Measurements from ENCODE around the gene CUL7. TPM values are rescaled to one million over a fixed set of nuclear protein-coding genes. Genes with fewer than 3 reads are reported as not detected.

The CUL7 gene
- total RNA-seq (2021; ENCODE audit: unreplicated experiment) = 34.1 TPM
- 26.9 and 33.6 TPM in 2 replicates for polyA plus RNA-seq (2012)
- percentile 69 among the genes with signal in this experiment for Bru-seq, nascent RNA
- BruChase-seq, experiment 1, labeled RNA remaining after a 6-hour chase = percentile 87 among the genes with signal in this experiment
- BruChase-seq, experiment 2, labeled RNA remaining after a 2-hour chase = percentile 85 among the genes with signal in this experiment
- long read RNA-seq, full-length matches to known transcripts = 12 of 65 reads
- long read RNA-seq, partial matches to known transcripts = 32 of 65 reads
- long read RNA-seq, other reads (novel, unspliced or antisense) = 21 of 65 reads

DNA sequence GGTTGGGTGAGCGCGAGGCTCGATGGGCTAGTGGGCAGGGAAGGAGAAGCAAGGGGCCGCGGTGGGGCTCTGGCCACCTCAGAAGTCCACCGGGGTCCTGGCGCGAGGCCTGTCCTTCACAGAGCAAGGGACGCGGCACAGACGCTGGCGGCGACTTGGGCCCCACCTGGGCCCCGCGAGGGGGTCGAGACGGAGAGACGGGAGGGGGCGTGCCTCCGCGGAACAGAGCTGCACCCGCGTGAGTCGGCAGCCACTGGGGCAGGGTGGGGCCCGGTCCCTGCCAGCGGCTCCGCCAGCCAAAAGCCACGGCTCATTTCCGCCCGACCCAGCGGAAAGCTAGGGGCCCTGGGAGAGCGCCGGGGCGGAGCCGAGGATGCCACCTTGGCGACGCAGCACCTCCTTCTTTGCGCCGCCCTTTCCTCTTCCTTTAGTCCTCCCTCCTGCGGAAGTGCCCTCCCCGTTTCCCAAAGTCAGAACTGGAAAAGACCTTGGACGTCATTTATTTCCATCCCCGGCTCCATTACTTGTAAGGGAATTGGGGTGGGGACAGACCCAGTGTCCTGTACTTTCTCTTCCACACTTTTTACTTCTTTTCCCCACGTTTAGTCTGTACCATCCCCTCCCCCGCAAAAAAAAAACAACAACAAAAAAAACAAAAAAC lies at the start of gene CUL7:
Gene CUL7 (minus strand): TSS at position 307 of the 661 bp plus-strand sequence. CDS start 1,063 bp downstream, outside the sequence.
- TF ChIP-seq ZFX (IDR thresholded peaks at IDR 0.05) (peak; percentile 88), POLR2A (IDR thresholded peaks at IDR 0.05; ENCODE audit: borderline replicate concordance, extremely low read depth, insufficient read depth, insufficient read length) (peak; percentile 84), POLR2AphosphoS5 (IDR thresholded peaks at IDR 0.05; ENCODE audit: low read depth, low read length) (peak; percentile 98), CEBPB (IDR thresholded peaks at IDR 0.05; ENCODE audit: low read depth) (no peak), JUND (IDR thresholded peaks at IDR 0.05) (no peak), TCF7L2 (IDR thresholded peaks at IDR 0.05; ENCODE audit: borderline replicate concordance, extremely low read depth, insufficient read depth, insufficient read length) (peak; percentile 40), ZNF274 (IDR thresholded peaks at IDR 0.05; ENCODE audit: low read depth, low read length) (no peak)
- H2AFZ ChIP-seq (ENCODE audit: low read depth, low read length, poor library complexity, severe bottlenecking) = no peak within 1 kb of the TSS
- ChIA-PET CTCF (interaction anchor here (1.5 kb wide), 1 partner anchor 90 kb away, joined by 5 read pairs; no protein-coding TSS in a partner anchor), RAD21 (ENCODE audit: low non-redundant PET in 1 of 2, low total read pairs in 2 of 2, uncharacterized antibody in 2 of 2, unreplicated experiment in 2 of 2) (interaction anchor here (0.8 to 1.0 kb wide), 2 partner anchors 23 to 90 kb away, joined by 3 read pairs; no protein-coding TSS in a partner anchor), POLR2A (interaction anchor here (0.6 to 1.7 kb wide), 7 partner anchors 13 to 121 kb away, joined by 3 to 10 read pairs (median 5); partner anchors contain the start of genes KLHDC3, MEA1, PPP2R5D and PTK7)
- H3K27me3 ChIP-seq (ENCODE audit: insufficient read depth, low read length) = no peaks in the 10 kb centered on the region
- H3K4me2 ChIP-seq (ENCODE audit: low read length) = peak within 1 kb of the TSS; percentile 99
- no peaks in the 10 kb centered on the region for H4K20me1 ChIP-seq (ENCODE audit: insufficient read depth)
- peaks cover 39% of the 10 kb centered on the region for H3K79me2 ChIP-seq (ENCODE audit: insufficient read depth, low read length)
- no peaks in the 10 kb centered on the region for H3K9me3 ChIP-seq (ENCODE audit: control insufficient read depth in 1 of 2, insufficient read depth in 1 of 2, low read depth in 1 of 2, low read length in 2 of 2)
- peak within 1 kb of the TSS; percentile 98 for H3K27ac ChIP-seq (ENCODE audit: low read depth, low read length)
- H3K4me3 ChIP-seq (replicated peaks in 1 of 2; ENCODE audit: low read depth in 1 of 2, low read length in 2 of 2) = peak within 1 kb of the TSS; percentile 97
- peaks cover 12 to 31% of the 10 kb centered on the region in 2 experiments; a peak in 3 of 4 replicates for H3K4me1 ChIP-seq (ENCODE audit: control insufficient read depth in 1 of 2, insufficient read depth in 2 of 2, low read length in 2 of 2)
- H3K9ac ChIP-seq (ENCODE audit: low read length) = peak within 1 kb of the TSS; percentile 98
- ATAC-seq = peak; percentile 96
- H3K9me2 ChIP-seq (ENCODE audit: insufficient read depth) = no peaks in the 10 kb centered on the region
- intact Hi-C loops (cut with micrococcal nuclease) = no loop called here
- BruUV-seq (replicated peaks) = no TSS peak
- H3K36me3 ChIP-seq (ENCODE audit: control insufficient read depth in 1 of 2, insufficient read depth in 2 of 2, low read length in 2 of 2) = peaks cover 7 to 25% of the 10 kb centered on the region in 2 experiments; a peak in 3 of 4 replicates
- peak; percentile 86 for DNase-seq (ENCODE audit: low read depth, low spot score)

DNA sequence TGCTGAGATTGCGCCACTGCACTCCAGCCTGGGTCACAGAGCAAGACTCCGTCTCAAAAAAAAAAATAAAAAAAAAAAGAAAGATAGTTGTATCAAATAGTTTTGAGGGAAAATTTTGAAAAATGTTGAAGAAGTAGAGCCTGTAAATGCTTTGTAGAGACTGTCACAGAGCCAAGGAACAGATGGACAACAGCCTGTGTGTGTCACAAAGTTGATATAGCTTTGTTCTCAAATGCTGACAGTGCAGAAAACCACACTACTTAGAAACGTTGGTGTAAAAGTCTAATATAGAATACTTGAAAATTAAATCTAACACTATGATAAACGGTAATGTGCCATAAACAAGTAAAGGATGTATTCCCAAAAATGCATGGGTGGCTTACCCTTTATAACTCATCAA lies 47.8 kb upstream of the CUL7 start:
- POLR2A ChIA-PET = no interaction called here
- intact Hi-C loops (cut with micrococcal nuclease) = no loop called here
- no peaks in the 10 kb centered on the region for H3K36me3 ChIP-seq (ENCODE audit: control insufficient read depth in 1 of 2, insufficient read depth in 2 of 2, low read length in 2 of 2)
- no peaks in the 10 kb centered on the region for H3K27me3 ChIP-seq (ENCODE audit: insufficient read depth, low read length)
- H3K27ac ChIP-seq (ENCODE audit: low read depth, low read length) = no peak overlapping the region
- DNase-seq (ENCODE audit: low read depth, low spot score) = no peak
- RAD21 ChIA-PET (ENCODE audit: low non-redundant PET in 1 of 2, low total read pairs in 2 of 2, uncharacterized antibody in 2 of 2, unreplicated experiment in 2 of 2) = no interaction called here
- no peak overlapping the region for H2AFZ ChIP-seq (ENCODE audit: low read depth, low read length, poor library complexity, severe bottlenecking)
- H3K79me2 ChIP-seq (ENCODE audit: insufficient read depth, low read length) = peaks cover 49% of the 10 kb centered on the region
- H4K20me1 ChIP-seq (ENCODE audit: insufficient read depth) = 0 out of 2 replicates have a peak, but pooled peaks cover 8% of the 10 kb centered on the region
- no peak overlapping the region for H3K4me3 ChIP-seq (replicated peaks in 1 of 2; ENCODE audit: low read depth in 1 of 2, low read length in 2 of 2)
- no peaks in the 10 kb centered on the region for H3K9me2 ChIP-seq (ENCODE audit: insufficient read depth)
- ATAC-seq = no peak
- CTCF ChIA-PET = interaction anchor here (0.6 kb wide), 1 partner anchor 54 kb away, joined by 3 read pairs; no protein-coding TSS in a partner anchor
- BruUV-seq (replicated peaks) = no TSS peak
- H3K9me3 ChIP-seq (ENCODE audit: control insufficient read depth in 1 of 2, insufficient read depth in 1 of 2, low read depth in 1 of 2, low read length in 2 of 2) = no peaks in the 10 kb centered on the region
- no peak overlapping the region for H3K9ac ChIP-seq (ENCODE audit: low read length)
- TF ChIP-seq SIN3A (IDR thresholded peaks at IDR 0.05; ENCODE audit: low read depth) = no peak
- no peak for TF ChIP-seq RAD21 (IDR thresholded peaks at IDR 0.05; ENCODE audit: low read depth)
- H3K4me2 ChIP-seq (ENCODE audit: low read length) = no peak overlapping the region
- H3K4me1 ChIP-seq (ENCODE audit: control insufficient read depth in 1 of 2, insufficient read depth in 2 of 2, low read length in 2 of 2) = peaks cover 28 to 35% of the 10 kb centered on the region in 2 experiments

Data from HCT116 (cell line).